MM.1S (cell line): ENCODE measurements around the gene GOLT1A.

Experiments used
- DNase-seq: peaks from one replicate; pipeline ENCODE4 v3.0.0-alpha.2; 2015
- H2AFZ ChIP-seq: fragments of 300-600 bp; sonication (generic); 2 replicates; pipeline ENCODE4 v1.6.0; 2016; ENCODE audit warnings: antibody characterized with exemption, low read length
- H3F3A ChIP-seq: fragments of 300-600 bp; sonication (generic); 2 replicates; pipeline ENCODE4 v1.6.1; 2016; ENCODE audit warnings: mild to moderate bottlenecking, antibody characterized with exemption, low read length, moderate library complexity, mixed read lengths; ENCODE audit not compliant: insufficient read depth
- H3K27ac ChIP-seq: fragments of 300-600 bp; sonication (generic); 2 replicates; pipeline ENCODE4 v1.5.1; 2016; ENCODE audit warnings: mild to moderate bottlenecking, low read length
- H3K27me3 ChIP-seq: fragments of 300-600 bp; sonication (generic); replicated peaks from 2 replicates; pipeline ENCODE4 v1.6.0; 2016; ENCODE audit warnings: low read length; ENCODE audit not compliant: insufficient read depth
- H3K36me3 ChIP-seq: fragments of 300-600 bp; sonication (generic); replicated peaks from 2 replicates; pipeline ENCODE4 v1.6.1; 2016; ENCODE audit warnings: mild to moderate bottlenecking, low read length, mixed read lengths; ENCODE audit not compliant: insufficient read depth
- H3K4me1 ChIP-seq: fragments of 300-600 bp; sonication (generic); 2 replicates; pipeline ENCODE4 v1.6.1; 2016; ENCODE audit warnings: low read length, mixed read lengths
- H3K4me2 ChIP-seq: fragments of 300-600 bp; sonication (generic); 2 replicates; pipeline ENCODE4 v1.6.0; 2016; ENCODE audit warnings: low read depth, low read length
- H3K4me3 ChIP-seq: fragments of 300-600 bp; sonication (generic); 2 replicates; pipeline ENCODE4 v1.5.1; 2016; ENCODE audit warnings: low read length, mixed read lengths
- H3K79me2 ChIP-seq: fragments of 300-600 bp; sonication (generic); 2 replicates; pipeline ENCODE4 v1.6.1; 2016; ENCODE audit warnings: mixed run types, low read length, mixed read lengths
- H3K9ac ChIP-seq: fragments of 300-600 bp; sonication (generic); 2 replicates; pipeline ENCODE4 v1.6.1; 2016; ENCODE audit warnings: low read length, mixed read lengths
- H3K9me2 ChIP-seq: fragments of 300-600 bp; sonication (generic); replicated peaks from 2 replicates; pipeline ENCODE4 v1.6.1; 2016; ENCODE audit warnings: mild to moderate bottlenecking, low read length, mixed read lengths; ENCODE audit not compliant: insufficient read depth
- H3K9me3 ChIP-seq: fragments of 300-600 bp; sonication (generic); replicated peaks from 2 replicates; pipeline ENCODE4 v1.6.1; 2016; ENCODE audit warnings: mild to moderate bottlenecking, low read length, mixed read lengths; ENCODE audit not compliant: insufficient read depth
- H4K20me1 ChIP-seq: fragments of 300-600 bp; sonication (generic); 2 replicates; pipeline ENCODE4 v1.6.1; 2016; ENCODE audit warnings: mild to moderate bottlenecking, low read length, moderate library complexity, mixed read lengths; ENCODE audit not compliant: insufficient read depth
- CTCF ChIP-seq: fragments of 300-600 bp; sonication (generic); IDR thresholded peaks from 2 replicates; pipeline ENCODE4 v1.5.1; 2016; ENCODE audit warnings: antibody characterized with exemption, low read length, mixed read lengths
- EZH2 ChIP-seq: fragments of 300-600 bp; sonication (generic); optimal IDR thresholded peaks from 2 replicates; pipeline ENCODE3; 2017; ENCODE audit warnings: low read depth, mild to moderate bottlenecking, antibody characterized with exemption, low read length, mixed read lengths
- EZH2phosphoT487 ChIP-seq: fragments of 300-600 bp; sonication (generic); IDR thresholded peaks from 2 replicates; pipeline ENCODE4 v1.6.1; 2018; ENCODE audit warnings: antibody characterized with exemption, low read length

GOLT1A gene

GRCh38 chr1:204251286-204251685 lies 37.5 kb upstream of the GOLT1A start:
- Histone ChIP-seq H3K36me3 (no peaks in the 10 kb centered on the region), H3K27me3 (no peaks in the 10 kb centered on the region), H3K4me1 (no peaks in the 10 kb centered on the region), H3K4me3 (no peak overlapping the region), H3K9me2 (no peaks in the 10 kb centered on the region), H2AFZ (no peak overlapping the region), H3K79me2 (no peaks in the 10 kb centered on the region), H3K9me3 (no peaks in the 10 kb centered on the region), H3K27ac (no peak overlapping the region), H4K20me1 (no peaks in the 10 kb centered on the region), H3F3A (no peaks in the 10 kb centered on the region), H3K4me2 (no peak overlapping the region), H3K9ac (no peak overlapping the region)
- no peak for DNase-seq
- no peak for TF ChIP-seq EZH2phosphoT487
- no peak for TF ChIP-seq CTCF
- no peak for TF ChIP-seq EZH2

GRCh38 chr1:204250428-204251030 lies 36.7 kb upstream of the GOLT1A start:
- no peak overlapping the region for H3K27ac ChIP-seq
- H3K9me2 ChIP-seq, result no peaks in the 10 kb centered on the region
- H3K9me3 ChIP-seq, result no peaks in the 10 kb centered on the region
- H3K79me2 ChIP-seq, result no peaks in the 10 kb centered on the region
- no peak overlapping the region for H3K9ac ChIP-seq
- no peaks in the 10 kb centered on the region for H3F3A ChIP-seq
- H3K4me1 ChIP-seq, result no peaks in the 10 kb centered on the region
- no peaks in the 10 kb centered on the region for H3K27me3 ChIP-seq
- TF ChIP-seq EZH2phosphoT487 (no peak), CTCF (no peak), EZH2 (no peak)
- no peak overlapping the region for H3K4me3 ChIP-seq
- DNase-seq, result no peak
- H3K36me3 ChIP-seq, result no peaks in the 10 kb centered on the region
- H2AFZ ChIP-seq, result no peak overlapping the region
- no peak overlapping the region for H3K4me2 ChIP-seq
- H4K20me1 ChIP-seq, result no peaks in the 10 kb centered on the region

GRCh38 chr1:204249736-204250427 lies 36.1 kb upstream of the GOLT1A start:
- no peaks in the 10 kb centered on the region for H3F3A ChIP-seq
- no peaks in the 10 kb centered on the region for H4K20me1 ChIP-seq
- no peaks in the 10 kb centered on the region for H3K79me2 ChIP-seq
- H3K9ac ChIP-seq, result no peak overlapping the region
- H3K9me3 ChIP-seq, result no peaks in the 10 kb centered on the region
- no peak overlapping the region for H3K4me2 ChIP-seq
- no peaks in the 10 kb centered on the region for H3K4me1 ChIP-seq
- H3K27me3 ChIP-seq, result no peaks in the 10 kb centered on the region
- TF ChIP-seq CTCF (no peak), EZH2phosphoT487 (no peak), EZH2 (no peak)
- no peak for DNase-seq
- no peak overlapping the region for H3K27ac ChIP-seq
- H2AFZ ChIP-seq, result no peak overlapping the region
- no peaks in the 10 kb centered on the region for H3K36me3 ChIP-seq
- H3K4me3 ChIP-seq, result no peak overlapping the region
- H3K9me2 ChIP-seq, result no peaks in the 10 kb centered on the region
